Left ventricle myocardium inferior (tissue), 1 donor: ENCODE results near the gene SCRG1. TPM values are rescaled to one million over a fixed set of nuclear protein-coding genes. Genes with fewer than 3 reads are reported as not detected.
A peak's percentile ranks its signal among the peaks of the same experiment; 100 is the strongest.

ENCODE experiments used
- DNase-seq: peaks from one replicate; pipeline ENCODE4 v3.0.0-alpha.2; 2020
- H3K27ac ChIP-seq: fragments of 200-600 bp; replicated peaks from 2 replicates; pipeline ENCODE4 v1.8.0; 2021
- H3K27me3 ChIP-seq: fragments of 200-600 bp; 2 replicates; pipeline ENCODE4 v1.8.0; 2021; ENCODE audit warnings: low read depth
- H3K36me3 ChIP-seq: fragments of 200-600 bp; 2 replicates; pipeline ENCODE4 v1.8.0; 2021
- H3K4me1 ChIP-seq: fragments of 200-600 bp; 2 replicates; pipeline ENCODE4 v1.8.0; 2021
- H3K4me3 ChIP-seq: fragments of 200-600 bp; 2 replicates; pipeline ENCODE4 v1.8.0; 2021; ENCODE audit warnings: mild to moderate bottlenecking, moderate library complexity
- H3K9me3 ChIP-seq: fragments of 200-600 bp; replicated peaks from 2 replicates; pipeline ENCODE4 v1.8.0; 2021
- CTCF ChIP-seq: fragments of 200-600 bp; IDR thresholded peaks from 2 replicates; pipeline ENCODE4 v1.8.0; 2021; ENCODE audit warnings: antibody characterized with exemption, mild to moderate bottlenecking, borderline replicate concordance
- intact Hi-C: fragments of 100-400 bp; cut with micrococcal nuclease; formaldehyde crosslinking; loops from one replicate; pipeline ENCODE4 v1.11.0; 2022
- total RNA-seq: library from RNA; stranded (reverse); fragmentation: NEBNext Ultra II Directional; extraction: Animal tissue kit (Norgen Biotek cat#: 25700); gene quantifications from one replicate; pipeline ENCODE4 v1.2.1, GENCODE V29; 2021
- donor health status: DM: no; HTN: yes; CAD: no; lungs with severe emphysema.

The SCRG1 gene
- total RNA-seq, 1 donor from 2014 or later: 0.41 TPM

- no peak overlapping the region for H3K27ac ChIP-seq
- intact Hi-C loops: no loop called here
- no peaks in the 10 kb centered on the region for H3K27me3 ChIP-seq
- peaks cover 14% of the 10 kb centered on the region for H3K4me1 ChIP-seq
- no peaks in the 10 kb centered on the region for H3K9me3 ChIP-seq
- no peaks in the 10 kb centered on the region for H3K36me3 ChIP-seq
- no peak for DNase-seq
- TF ChIP-seq CTCF: no peak
- no peak overlapping the region for H3K4me3 ChIP-seq
Observed at GRCh38 chr4:173362666-173363065, 36.2 kb downstream of the SCRG1 start.

- intact Hi-C loops: no loop called here
- no peak overlapping the region for H3K4me3 ChIP-seq
- TF ChIP-seq CTCF: peak; percentile 45
- H3K9me3 ChIP-seq: no peaks in the 10 kb centered on the region
- DNase-seq: no peak
- no peaks in the 10 kb centered on the region for H3K36me3 ChIP-seq
- no peak overlapping the region for H3K27ac ChIP-seq
- H3K4me1 ChIP-seq: peaks cover 1% of the 10 kb centered on the region
- no peaks in the 10 kb centered on the region for H3K27me3 ChIP-seq
Observed at GRCh38 chr4:173360587-173361221, 38.2 kb downstream of the SCRG1 start.

- H3K27ac ChIP-seq: no peak overlapping the region
- DNase-seq: no peak
- no peaks in the 10 kb centered on the region for H3K4me1 ChIP-seq
- no peak for TF ChIP-seq CTCF
- H3K36me3 ChIP-seq: no peaks in the 10 kb centered on the region
- H3K27me3 ChIP-seq: no peaks in the 10 kb centered on the region
- no peak overlapping the region for H3K4me3 ChIP-seq
- no peaks in the 10 kb centered on the region for H3K9me3 ChIP-seq
- intact Hi-C loops: no loop called here
Observed at GRCh38 chr4:173357939-173358338, 41.0 kb downstream of the SCRG1 start.

- Histone ChIP-seq H3K4me1 (no peaks in the 10 kb centered on the region), H3K9me3 (no peaks in the 10 kb centered on the region), H3K27me3 (no peaks in the 10 kb centered on the region), H3K4me3 (no peak overlapping the region), H3K36me3 (no peaks in the 10 kb centered on the region), H3K27ac (no peak overlapping the region)
- TF ChIP-seq CTCF: no peak
- DNase-seq: no peak
- intact Hi-C loops: no loop called here
Observed at GRCh38 chr4:173347467-173347866, 51.4 kb downstream of the SCRG1 start.

GRCh38 chr4:173346074-173346473 lies 52.8 kb downstream of the SCRG1 start:
- Histone ChIP-seq H3K27ac (no peak overlapping the region), H3K4me1 (no peaks in the 10 kb centered on the region), H3K27me3 (no peaks in the 10 kb centered on the region), H3K36me3 (no peaks in the 10 kb centered on the region), H3K4me3 (no peak overlapping the region), H3K9me3 (no peaks in the 10 kb centered on the region)
- DNase-seq: no peak
- intact Hi-C loops: no loop called here
- no peak for TF ChIP-seq CTCF
